HCT116 (cell line): ENCODE results near the gene LACTBL1. TPM values are rescaled to one million over a fixed set of nuclear protein-coding genes. Genes with fewer than 3 reads are reported as not detected.
"Not testable (repeated sequence)": the region's sequence is repeated elsewhere in the genome, so short reads cannot be mapped to it uniquely, and the experiment has no call there.

Experiments used
- ATAC-seq: fragments of 200-7000 bp; cut with Tn5 transposase; 2 replicates; pipeline ENCODE4 v1.9.1; 2020; ENCODE audit warnings: mild to moderate bottlenecking, moderate library complexity
- BruUV-seq: library from RNA; stranded (reverse); fragments of 400-500 nt; replicated peaks from 2 replicates; lab custom pipeline; 2021; lab: Mats Ljungman, UMichigan
- CTCF ChIA-PET: fragments of 300-600 bp; sonication (Branson Sonifier 250); formaldehyde crosslinking; loops from one replicate; lab custom pipeline; 2021; ENCODE audit warnings: antibody characterized with exemption; lab: Charles Lee
- POLR2A ChIA-PET: fragments of 300-600, 350-600 bp; sonication (Branson Sonifier 250); formaldehyde crosslinking; loops from one replicate; lab custom pipeline; 2021; ENCODE audit warnings: antibody characterized with exemption; lab: Charles Lee
- RAD21 ChIA-PET, 2 experiments: fragments of 300-600 bp; sonication (Branson Sonifier 250); formaldehyde crosslinking; loops; one replicate each; lab custom pipeline; 2023; ENCODE audit warnings: low total read pairs in 2 of 2; ENCODE audit not compliant: uncharacterized antibody in 2 of 2, unreplicated experiment in 2 of 2, low non-redundant PET in 1 of 2; lab: Charles Lee
- DNase-seq: peaks from one replicate; pipeline ENCODE4 v3.0.0-alpha.2; 2010; ENCODE audit warnings: low read depth, low spot score
- H2AFZ ChIP-seq: fragments of 200-600 bp; shearing (Covaris generic), sonication (generic); 2 replicates; pipeline ENCODE4 v1.6.1; 2017; ENCODE audit warnings: low read depth, mixed run types, mixed read lengths, antibody characterized with exemption, low read length; ENCODE audit not compliant: poor library complexity, severe bottlenecking
- H3K27ac ChIP-seq: 2 replicates; pipeline ENCODE4 v1.5.1; 2012; ENCODE audit warnings: low read depth, low read length
- H3K27me3 ChIP-seq: fragments of 200-600 bp; sonication (generic); 2 replicates; pipeline ENCODE4 v1.6.1; 2016; ENCODE audit warnings: mixed run types, low read length, mixed read lengths; ENCODE audit not compliant: insufficient read depth
- H3K36me3 ChIP-seq, 2 experiments: fragments of 200-500 bp in 1 of 2; fragments of 200-600 bp in 1 of 2; sonication (Bioruptor generic) in 1 of 2; sonication (generic) in 1 of 2; 2 replicates each; pipeline versions ENCODE4 v1.5.1 to v1.6.1; 2014 to 2016; ENCODE audit warnings: low read length in 2 of 2, inconsistent platforms in 1 of 2, mixed read lengths in 1 of 2, mixed run types in 1 of 2; ENCODE audit not compliant: insufficient read depth in 2 of 2, control insufficient read depth in 1 of 2
- H3K4me1 ChIP-seq, 2 experiments: fragments of 200-600 bp in 1 of 2; sonication (generic) in 1 of 2; 2 replicates each; pipeline versions ENCODE4 v1.5.1 to v1.6.1; 2012 to 2017; ENCODE audit warnings: low read length in 2 of 2, inconsistent platforms in 1 of 2, mild to moderate bottlenecking in 1 of 2, mixed read lengths in 1 of 2, mixed run types in 1 of 2, moderate library complexity in 1 of 2; ENCODE audit not compliant: insufficient read depth in 2 of 2, control insufficient read depth in 1 of 2
- H3K4me2 ChIP-seq: fragments of 200-600 bp; sonication (generic); 2 replicates; pipeline ENCODE4 v1.6.1; 2017; ENCODE audit warnings: mixed run types, low read length, mixed read lengths
- H3K4me3 ChIP-seq, 2 experiments: fragments of 200-600 bp in 1 of 2; sonication (generic) in 1 of 2; replicated peaks in 1 of 2; 2 replicates each; pipeline ENCODE4 v1.5.1; 2011 to 2016; ENCODE audit warnings: low read length in 2 of 2, control low read depth in 1 of 2, low read depth in 1 of 2, mild to moderate bottlenecking in 1 of 2, mixed read lengths in 1 of 2, mixed run types in 1 of 2
- H3K79me2 ChIP-seq: fragments of 200-600 bp; sonication (generic); 2 replicates; pipeline ENCODE4 v1.6.1; 2017; ENCODE audit warnings: mild to moderate bottlenecking, mixed run types, low read length, moderate library complexity, mixed read lengths; ENCODE audit not compliant: insufficient read depth
- H3K9ac ChIP-seq: fragments of 200-600 bp; sonication (generic); 2 replicates; pipeline ENCODE4 v1.6.1; 2016; ENCODE audit warnings: low read length, mixed read lengths
- H3K9me2 ChIP-seq: fragments of 200-600 bp; sonication (generic), shearing (Covaris generic); 2 replicates; pipeline ENCODE4 v1.6.1; 2017; ENCODE audit warnings: mixed run types, mild to moderate bottlenecking, moderate library complexity; ENCODE audit not compliant: insufficient read depth
- H3K9me3 ChIP-seq, 2 experiments: fragments of 200-500 bp in 1 of 2; fragments of 200-600 bp in 1 of 2; sonication (Bioruptor generic) in 1 of 2; sonication (generic) in 1 of 2; 2 replicates each; pipeline ENCODE4 v1.6.1; 2014 to 2017; ENCODE audit warnings: low read length in 2 of 2, mixed read lengths in 2 of 2, inconsistent platforms in 1 of 2, low read depth in 1 of 2, mild to moderate bottlenecking in 1 of 2, mixed run types in 1 of 2, moderate library complexity in 1 of 2; ENCODE audit not compliant: control insufficient read depth in 1 of 2, insufficient read depth in 1 of 2
- H4K20me1 ChIP-seq: fragments of 200-600 bp; sonication (generic), shearing (Covaris generic); 2 replicates; pipeline ENCODE4 v1.6.1; 2017; ENCODE audit warnings: mixed run types, mild to moderate bottlenecking, moderate library complexity; ENCODE audit not compliant: insufficient read depth
- CTCF ChIP-seq, 3 experiments: fragments of 200-600 bp in 1 of 3; sonication (generic) in 1 of 3; IDR thresholded peaks in 2 of 3; conservative IDR thresholded peaks in 1 of 3; 2 replicates each; pipeline ENCODE4 v1.5.1; 2012 to 2017; ENCODE audit warnings: low read depth in 2 of 3, low read length in 2 of 3, antibody characterized with exemption in 1 of 3, borderline replicate concordance in 1 of 3, control low read depth in 1 of 3, mild to moderate bottlenecking in 1 of 3, mixed read lengths in 1 of 3, mixed run types in 1 of 3, moderate library complexity in 1 of 3; ENCODE audit not compliant: insufficient read depth in 1 of 3
- EZH2 ChIP-seq: fragments of 200-600 bp; sonication (generic); IDR thresholded peaks from 2 replicates; pipeline ENCODE4 v1.6.1; 2017; ENCODE audit warnings: antibody characterized with exemption, mixed run types
- MAX ChIP-seq: IDR thresholded peaks from 2 replicates; pipeline ENCODE4 v1.6.1; 2012
- SIN3A ChIP-seq: IDR thresholded peaks from 2 replicates; pipeline ENCODE4 v1.6.1; 2012; ENCODE audit warnings: low read depth
- YY1 ChIP-seq: IDR thresholded peaks from 2 replicates; pipeline ENCODE4 v1.6.1; 2011; ENCODE audit warnings: low read length, low read depth, moderate library complexity, mild to moderate bottlenecking; ENCODE audit not compliant: insufficient replicate concordance; ENCODE audit errors: extremely low read depth
- ZBTB33 ChIP-seq: IDR thresholded peaks from 2 replicates; pipeline ENCODE4 v1.6.1; 2011; ENCODE audit warnings: mild to moderate bottlenecking, low read length, moderate library complexity; ENCODE audit not compliant: insufficient replicate concordance; ENCODE audit errors: extremely low read depth
- ZNF274 ChIP-seq: fragments of 200-500 bp; sonication (Bioruptor generic); IDR thresholded peaks from 2 replicates; pipeline ENCODE4 v1.6.1; 2014; ENCODE audit warnings: mild to moderate bottlenecking, low read depth, low read length, inconsistent platforms
- intact Hi-C: fragments of 100-400 bp; cut with micrococcal nuclease; formaldehyde crosslinking; loops from 2 replicates; pipeline ENCODE4 v1.10.0; 2022
- total RNA-seq: library from RNA; stranded (reverse); gene quantifications from one replicate; pipeline ENCODE4 v1.2.1, GENCODE V29; 2021; ENCODE audit not compliant: unreplicated experiment
- TF ChIP-seq, protein P1 (sequence below): IDR thresholded peaks from 2 replicates; pipeline ENCODE4 v1.6.1; 2012

Gene LACTBL1
- total RNA-seq, 1 experiment from 2014 or later, result not detected

DNA sequence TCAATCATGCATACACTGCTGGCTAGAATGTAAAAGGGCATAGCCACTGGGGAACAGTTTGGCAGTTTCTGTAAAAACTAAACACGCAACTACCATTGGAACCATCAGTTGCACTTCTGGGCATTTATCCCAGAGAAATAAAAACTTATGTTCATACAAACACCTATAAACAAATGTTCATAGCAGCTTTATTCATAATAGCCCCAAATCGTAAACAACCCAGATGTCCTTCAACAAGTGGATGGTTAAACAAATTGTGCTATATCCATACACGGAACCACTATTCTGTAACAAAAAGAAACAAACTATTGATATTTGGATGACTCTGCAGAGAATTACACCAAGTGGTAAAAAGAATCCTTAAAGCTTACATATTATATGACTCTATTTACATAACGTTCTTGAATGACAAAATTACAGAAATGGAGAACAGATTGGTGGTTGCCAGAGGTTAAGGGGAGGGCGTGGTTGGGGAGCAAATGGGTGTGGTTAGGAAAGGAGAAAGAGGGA, 22.8 kb downstream of the LACTBL1 start:
- Histone ChIP-seq H4K20me1 (no peaks in the 10 kb centered on the region), H3K27ac (no peak overlapping the region), H3K9me2 (no peaks in the 10 kb centered on the region), H3K4me1 (no peaks in the 10 kb centered on the region), H3K27me3 (no peaks in the 10 kb centered on the region), H3K79me2 (no peaks in the 10 kb centered on the region), H3K36me3 (no peaks in the 10 kb centered on the region), H2AFZ (no peak overlapping the region), H3K9ac (no peak overlapping the region), H3K4me3 (no peak overlapping the region), H3K4me2 (no peak overlapping the region), H3K9me3 (no peaks in the 10 kb centered on the region)
- intact Hi-C loops, result no loop called here
- ChIA-PET CTCF (no interaction called here), POLR2A (no interaction called here), RAD21 (no interaction called here)
- no peak for ATAC-seq
- BruUV-seq, result no TSS peak
- TF ChIP-seq EZH2, result no peak
- TF ChIP-seq SIN3A, result no peak
- TF ChIP-seq, protein P1, sequence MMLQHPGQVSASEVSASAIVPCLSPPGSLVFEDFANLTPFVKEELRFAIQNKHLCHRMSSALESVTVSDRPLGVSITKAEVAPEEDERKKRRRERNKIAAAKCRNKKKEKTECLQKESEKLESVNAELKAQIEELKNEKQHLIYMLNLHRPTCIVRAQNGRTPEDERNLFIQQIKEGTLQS, result no peak
- TF ChIP-seq CTCF (IDR thresholded peaks at IDR 0.05 in 2 of 3, conservative IDR thresholded peaks at IDR 0.05 in 1 of 3; ENCODE audit: borderline replicate concordance in 1 of 3, insufficient read depth in 1 of 3, low read depth in 2 of 3, low read length in 2 of 3), result no peak
- no peak for TF ChIP-seq MAX
- TF ChIP-seq ZBTB33, result no peak
- TF ChIP-seq ZNF274, result no peak
- no peak for TF ChIP-seq YY1
- no peak for DNase-seq

GRCh38 chr1:22945171-22945570, 27.5 kb downstream of the LACTBL1 start:
- CTCF ChIA-PET, result interaction anchor here (0.6 kb wide), 1 partner anchor 14 kb away, joined by 3 read pairs; no protein-coding TSS in a partner anchor
- ATAC-seq, H2AFZ ChIP-seq, H3K9me2 ChIP-seq, H3K27ac ChIP-seq, H3K79me2 ChIP-seq, H3K4me3 ChIP-seq, RAD21 ChIA-PET, intact Hi-C loops, DNase-seq, BruUV-seq, H3K36me3 ChIP-seq, H3K9ac ChIP-seq, POLR2A ChIA-PET, H3K4me2 ChIP-seq, H3K27me3 ChIP-seq, H4K20me1 ChIP-seq, H3K4me1 ChIP-seq, H3K9me3 ChIP-seq: not testable (repeated sequence)
